GM18951 (cell line): ENCODE measurements around the gene ARL2BP.
"Not testable (repeated sequence)": the region's sequence is repeated elsewhere in the genome, so short reads cannot be mapped to it uniquely, and the experiment has no call there.

Experiments used
- POLR2A ChIP-seq: IDR thresholded peaks from 4 replicates; pipeline ENCODE4 v1.6.1; 2011; ENCODE audit warnings: mild to moderate bottlenecking; ENCODE audit not compliant: insufficient read length, insufficient read depth; ENCODE audit errors: extremely low read depth
- in situ Hi-C: fragments of 300-500 bp; cut with MboI; formaldehyde crosslinking; loops from one replicate; pipeline ENCODE4 v1.12.0; 2022; ENCODE audit warnings: low sequenced_read_pairs, mixed read lengths, inconsistent platforms; ENCODE audit not compliant: unreplicated experiment

Gene ARL2BP

DNA sequence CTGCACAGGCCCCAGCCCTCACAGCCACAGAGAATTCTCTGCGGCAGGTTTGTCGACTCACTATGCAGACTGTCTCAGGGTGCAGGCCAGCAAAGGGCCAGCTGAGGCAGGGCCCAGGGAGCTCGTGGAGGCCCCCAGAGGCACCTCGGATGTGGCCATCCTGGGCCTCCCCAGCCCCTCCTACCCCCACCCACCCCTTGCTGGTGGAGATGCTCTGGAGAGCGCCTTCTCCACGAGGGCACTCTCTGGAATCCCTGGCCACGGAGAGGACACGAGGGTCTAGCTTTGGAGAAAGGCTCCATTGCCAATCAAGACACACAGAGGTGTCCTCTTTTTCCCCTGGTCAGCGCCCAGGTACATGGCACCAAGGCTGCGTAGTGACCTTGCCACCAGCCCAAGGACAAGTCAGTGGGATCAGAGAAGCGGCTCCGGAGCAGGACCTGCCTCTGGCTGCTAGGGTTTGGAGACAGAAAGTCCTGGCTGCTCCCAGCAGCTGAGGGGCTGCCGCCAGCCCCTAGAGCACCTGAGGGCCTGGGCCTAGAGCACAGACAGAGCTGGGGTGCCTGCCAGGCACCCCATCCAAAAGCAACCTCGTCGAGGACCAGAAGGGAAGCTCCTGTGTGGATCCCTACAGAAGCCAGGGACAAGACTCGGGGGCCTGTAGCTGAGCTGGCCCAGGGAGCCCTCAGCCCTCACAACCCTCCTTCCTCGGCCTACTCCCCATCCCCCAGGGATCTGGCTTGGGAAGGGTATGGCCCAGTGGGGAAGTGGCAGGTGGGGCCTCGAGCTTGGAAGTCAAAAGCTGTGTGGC is 18.7 kb downstream of the ARL2BP start:
- in situ Hi-C loops: no loop called here
- TF ChIP-seq POLR2A: no peak

DNA sequence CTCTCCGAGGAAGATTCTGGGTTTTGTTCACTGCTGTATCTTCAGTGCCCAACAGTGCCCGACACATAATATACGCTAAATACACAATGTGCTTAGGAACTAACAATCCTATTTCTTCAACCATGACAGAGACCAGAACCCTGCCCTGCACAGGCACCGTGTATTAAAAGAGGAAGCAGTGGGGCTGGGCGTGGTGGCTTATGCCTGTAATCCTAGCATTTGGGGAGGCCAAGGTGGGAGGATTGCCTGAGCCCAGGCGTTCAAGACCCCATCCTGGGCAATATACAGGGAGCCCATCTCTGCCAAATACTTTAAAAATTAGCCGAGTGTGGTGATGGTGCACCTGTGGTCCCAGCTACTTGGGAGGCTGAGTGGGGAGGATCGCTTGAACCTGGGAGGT is 19.3 kb downstream of the ARL2BP start:
- in situ Hi-C loops: no loop called here

DNA sequence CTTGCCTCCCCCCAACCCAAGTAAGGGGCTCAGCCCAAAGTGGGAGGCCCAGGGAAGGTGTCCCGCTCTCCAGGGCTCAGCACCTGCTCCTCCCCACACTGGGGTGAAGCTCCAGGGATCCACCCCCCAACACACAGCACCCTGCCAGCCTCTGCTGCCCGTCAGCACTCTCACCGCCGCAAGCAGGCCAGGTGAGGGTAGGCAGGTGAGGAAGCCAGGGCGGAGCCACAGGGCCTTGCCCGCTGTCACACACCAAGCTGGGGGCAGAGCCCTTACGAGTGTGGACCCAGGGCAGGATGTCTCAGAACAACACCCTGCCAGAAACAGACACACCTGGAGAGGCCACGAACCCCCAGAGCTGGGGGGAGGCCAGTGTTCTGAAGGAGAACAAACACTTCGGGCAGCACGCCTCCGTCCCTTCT is 19.9 kb downstream of the ARL2BP start:
- in situ Hi-C loops: no loop called here
- TF ChIP-seq POLR2A: no peak

More for the DNA sequence above, 19.3 kb downstream of the ARL2BP start:
- TF ChIP-seq POLR2A: no peak

DNA sequence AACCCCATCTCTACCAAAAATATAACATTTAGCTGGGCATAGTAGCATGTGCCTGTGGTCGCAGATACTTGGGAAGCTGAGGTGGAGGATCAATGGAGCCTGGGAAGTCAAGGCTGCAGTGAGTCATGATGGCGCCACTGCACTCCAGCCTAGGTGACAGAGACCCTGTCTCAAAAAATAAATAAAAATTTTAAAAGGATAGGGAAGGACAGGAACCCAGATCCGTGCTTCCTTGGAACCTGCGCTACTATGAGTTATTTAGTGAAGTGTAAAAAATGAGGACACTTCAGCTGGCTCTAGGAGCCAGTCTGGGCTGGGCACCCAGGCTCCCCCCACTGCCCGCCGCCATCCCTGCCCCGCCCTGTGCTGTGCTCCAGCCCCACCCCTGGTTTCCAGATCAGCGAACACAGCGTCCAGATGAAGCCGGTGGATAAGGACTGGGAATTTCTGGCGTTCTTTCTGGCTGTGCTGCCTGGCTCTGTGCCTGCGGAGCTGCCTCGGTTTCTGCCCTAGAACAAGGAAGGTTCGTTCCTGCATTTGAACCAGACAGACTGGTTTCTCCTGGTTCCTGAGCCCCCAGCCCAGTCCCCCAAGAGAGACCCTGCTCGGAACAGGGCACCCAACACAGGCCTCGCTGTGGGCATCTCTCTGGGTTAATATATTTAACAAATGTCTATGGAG is 20.9 kb downstream of the ARL2BP start:
- in situ Hi-C loops: no loop called here

DNA sequence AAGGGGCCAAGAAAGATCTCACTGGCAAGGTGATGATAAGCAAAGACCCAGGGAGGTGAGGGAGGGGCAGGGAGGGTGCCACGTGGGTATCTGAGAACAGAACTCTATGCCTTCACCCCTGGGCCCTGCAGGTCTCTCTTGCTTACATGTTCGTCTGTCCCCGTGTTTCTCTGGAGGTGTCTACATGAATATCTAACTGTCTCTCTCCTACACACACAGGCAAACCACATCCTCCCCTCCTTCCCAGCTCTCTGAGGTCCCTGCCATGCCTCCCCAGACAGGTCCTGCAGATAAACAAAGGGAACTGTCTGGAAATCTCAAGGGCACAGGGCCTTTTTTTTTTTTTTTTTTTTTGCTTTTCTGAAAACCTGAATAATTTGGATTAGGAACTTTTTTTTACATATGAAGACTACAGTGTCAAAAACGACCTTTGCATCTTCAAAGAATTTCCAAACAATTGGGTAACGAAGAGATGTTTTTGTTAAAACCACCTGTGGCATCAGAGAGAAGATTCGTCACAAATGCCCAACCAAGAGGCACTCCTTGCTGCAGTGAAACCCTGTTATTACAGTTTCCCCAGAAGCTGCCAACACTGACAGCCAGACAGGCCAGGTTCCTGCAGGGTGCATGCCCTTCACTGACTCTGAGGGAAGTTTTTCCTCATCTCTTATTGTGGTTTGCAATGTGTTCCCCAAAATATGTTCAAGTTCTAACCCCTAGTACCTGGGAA is 21.6 kb downstream of the ARL2BP start:
- no peak for TF ChIP-seq POLR2A
- in situ Hi-C loops: no loop called here

More for the DNA sequence above, 20.9 kb downstream of the ARL2BP start:
- TF ChIP-seq POLR2A: no peak

DNA sequence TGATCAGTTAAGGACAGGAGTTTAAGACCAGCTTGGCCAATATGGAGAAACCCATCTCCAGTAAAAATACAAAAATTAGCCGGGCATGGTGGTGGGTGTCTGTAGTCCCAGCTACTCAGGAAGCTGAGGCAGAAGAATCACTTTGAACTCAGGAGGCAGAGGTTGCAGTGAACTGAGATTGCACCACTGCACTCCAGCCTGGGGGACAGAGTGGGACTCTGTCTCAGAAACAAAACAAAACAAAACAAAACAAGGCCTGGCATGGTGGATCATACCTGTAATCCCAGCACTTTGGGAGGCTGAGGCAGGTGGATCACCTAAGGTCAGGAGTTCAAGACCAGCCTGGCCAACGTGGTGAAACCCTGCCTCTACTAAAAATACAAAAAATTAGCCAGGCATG is 22.3 kb downstream of the ARL2BP start:
- in situ Hi-C loops: not testable (repeated sequence)

DNA sequence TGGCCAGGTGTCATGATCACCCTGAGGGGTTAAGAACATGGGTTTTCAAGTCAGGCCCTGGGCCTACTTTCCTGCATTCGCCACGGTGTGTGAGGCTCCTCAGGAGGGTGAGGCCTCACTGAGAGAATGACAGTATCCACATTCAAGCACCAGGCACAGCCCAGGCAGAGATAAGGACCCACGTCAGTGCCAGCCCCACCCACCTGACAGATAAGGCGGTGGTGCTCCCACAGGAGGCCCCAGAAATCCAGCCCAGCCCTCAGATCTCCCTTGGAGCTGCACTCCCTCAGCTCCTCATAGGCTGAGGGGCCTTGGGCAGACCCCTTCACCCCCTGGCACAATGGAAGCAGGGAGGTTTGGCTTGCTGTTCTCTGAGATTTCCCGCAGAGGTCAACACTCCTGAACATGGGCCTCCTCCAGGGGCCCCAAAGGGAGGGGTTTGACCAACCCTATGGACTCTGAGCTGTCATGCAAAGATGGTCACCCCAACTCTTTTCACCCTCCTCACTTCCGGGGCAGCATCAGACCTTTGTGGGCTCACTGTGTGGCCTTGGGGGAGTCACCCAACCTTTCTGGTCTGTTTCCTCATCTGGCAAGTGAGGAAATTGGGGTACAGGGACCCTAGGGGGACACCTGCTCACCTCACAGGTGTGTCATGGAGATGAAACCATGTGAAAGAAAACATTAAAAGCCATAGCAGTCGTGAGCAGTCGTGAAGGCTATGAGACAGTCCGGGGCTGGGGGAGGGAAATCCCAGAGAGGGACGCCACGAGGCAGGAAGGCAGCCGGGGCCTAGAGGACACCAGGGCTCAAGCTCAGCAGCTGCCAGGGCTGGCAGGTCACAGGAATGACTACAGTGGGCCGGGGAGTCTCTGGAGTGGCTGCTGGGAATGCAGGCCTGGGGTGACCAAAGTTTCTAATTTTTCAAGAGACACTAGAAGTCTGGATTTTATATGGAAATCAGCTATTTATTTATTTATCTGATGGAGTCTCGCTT is 24.0 kb downstream of the ARL2BP start:
- in situ Hi-C loops: no loop called here
- TF ChIP-seq POLR2A: no peak

DNA sequence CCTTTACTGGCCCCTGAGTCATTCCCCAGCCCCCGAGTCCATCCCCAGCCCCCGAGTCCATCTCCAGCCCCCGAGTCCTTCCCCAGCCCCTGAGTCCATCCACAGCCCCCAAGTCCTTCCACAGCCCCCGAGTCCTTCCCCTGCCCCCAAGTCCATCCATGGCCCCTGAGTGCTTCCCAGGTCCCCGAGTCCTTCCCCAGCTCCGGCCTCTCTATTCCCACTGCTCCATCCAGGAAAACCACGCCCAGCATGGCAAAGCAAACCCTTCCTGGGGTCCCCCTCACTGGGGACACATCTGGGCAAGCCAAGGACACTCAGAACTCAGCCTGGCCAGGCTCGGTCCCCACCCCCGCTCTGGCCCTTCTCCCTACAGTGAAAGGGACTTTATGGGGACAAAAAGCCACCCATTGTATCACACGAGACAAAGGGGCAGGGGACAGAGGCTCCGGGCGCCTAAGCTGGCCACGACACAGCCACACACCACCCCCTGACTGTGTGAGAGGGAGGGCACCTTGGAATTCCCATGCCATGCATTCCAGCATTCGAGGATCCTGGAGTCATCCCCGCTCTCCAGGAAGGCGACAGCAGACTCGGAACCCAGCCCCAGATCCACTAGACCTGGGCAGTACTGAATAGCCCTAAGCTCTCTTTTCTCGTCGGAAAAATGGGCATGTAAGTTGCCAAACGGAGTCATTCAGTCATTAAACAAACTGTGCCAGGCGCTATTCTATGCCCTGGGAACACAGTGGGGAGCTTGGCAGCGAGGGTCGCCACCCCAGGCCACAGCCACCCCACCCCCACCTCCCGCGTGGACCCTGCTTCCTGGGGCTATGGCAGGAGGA is 25.4 kb downstream of the ARL2BP start:
- TF ChIP-seq POLR2A: no peak
- in situ Hi-C loops: no loop called here

DNA sequence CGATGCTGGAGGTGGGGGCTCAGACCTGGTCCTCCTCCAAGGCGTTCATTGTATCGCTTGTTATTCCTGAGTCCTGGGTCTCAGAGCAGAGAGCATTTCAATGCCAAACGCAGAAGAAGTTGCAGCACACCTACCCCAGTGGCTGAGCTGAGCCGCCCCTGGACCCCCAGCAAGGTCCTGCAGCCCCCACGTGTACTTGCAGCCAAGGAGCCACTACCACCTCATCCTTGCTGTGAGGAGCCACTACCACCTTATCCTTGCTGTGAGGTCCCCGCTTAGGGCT is 25.9 kb downstream of the ARL2BP start:
- in situ Hi-C loops: no loop called here
- TF ChIP-seq POLR2A: no peak

DNA sequence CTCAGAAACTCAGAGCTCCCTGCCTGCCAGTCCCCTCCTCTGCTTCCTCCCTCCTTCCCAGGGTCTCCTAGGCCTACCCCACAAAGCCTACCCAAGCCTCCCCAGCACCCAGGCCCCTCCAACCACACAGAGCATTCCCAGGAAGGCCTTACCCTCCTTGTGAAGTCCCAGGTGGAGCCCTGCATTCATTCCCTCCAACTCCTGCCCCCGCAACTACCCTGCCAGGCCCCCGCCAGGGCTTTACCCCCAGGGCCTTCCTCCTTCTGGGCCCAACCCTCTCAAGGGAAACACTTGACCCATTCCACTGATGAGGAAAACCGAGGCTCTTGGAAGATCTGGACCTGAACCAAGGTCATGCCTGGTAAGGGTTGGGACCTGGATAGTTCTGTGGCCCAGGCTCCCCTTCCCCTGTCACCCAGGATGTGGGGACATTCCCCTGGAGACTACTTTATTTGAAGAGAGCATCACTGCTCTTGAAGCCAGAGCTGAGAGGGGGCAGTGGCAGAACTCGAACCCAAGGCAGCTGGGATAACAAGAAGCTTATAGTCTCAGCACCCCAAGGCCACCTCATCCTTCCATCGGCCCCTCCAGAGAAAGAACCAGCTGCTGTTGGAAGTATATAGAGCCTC is 26.9 kb downstream of the ARL2BP start:
- in situ Hi-C loops: no loop called here
- no peak for TF ChIP-seq POLR2A

DNA sequence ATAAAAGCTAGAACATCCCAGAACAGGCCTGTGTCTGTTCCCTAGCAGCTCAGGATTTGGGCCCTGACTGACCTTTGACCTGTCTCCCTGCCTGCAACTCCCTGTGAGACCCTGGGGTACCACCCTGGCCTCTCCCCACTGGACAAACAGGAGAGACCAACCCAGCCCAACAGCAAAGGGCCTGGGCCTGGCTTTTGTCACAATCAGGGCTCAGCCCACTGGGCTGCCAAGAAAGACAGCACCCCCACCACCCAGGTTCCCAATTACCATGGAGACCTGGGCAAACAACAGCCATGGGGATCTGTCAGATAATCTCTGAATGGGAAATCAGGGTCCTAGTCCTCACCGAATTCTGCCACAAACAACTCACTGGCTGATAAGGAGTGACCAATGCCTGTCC is 28.3 kb downstream of the ARL2BP start:
- no peak for TF ChIP-seq POLR2A
- in situ Hi-C loops: no loop called here

DNA sequence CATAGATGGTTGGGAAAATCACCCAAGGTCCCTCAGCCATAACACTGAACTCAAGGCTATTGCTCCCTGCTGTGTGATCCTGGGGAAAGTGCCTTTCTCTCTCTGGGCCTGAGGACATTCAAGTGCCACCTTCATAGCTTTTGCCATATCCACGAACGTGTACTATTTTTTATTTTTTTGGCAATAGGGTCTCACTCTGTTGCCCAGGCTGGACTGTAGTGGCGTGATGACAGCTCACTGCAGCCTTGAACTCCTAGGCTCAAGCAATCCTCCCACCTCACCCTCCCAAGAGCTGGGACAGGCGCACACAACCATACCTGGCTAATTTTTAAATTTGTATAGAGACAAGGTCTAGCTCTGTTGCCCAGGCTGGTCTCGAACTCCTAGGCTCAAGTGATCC is 28.8 kb downstream of the ARL2BP start:
- no peak for TF ChIP-seq POLR2A

DNA sequence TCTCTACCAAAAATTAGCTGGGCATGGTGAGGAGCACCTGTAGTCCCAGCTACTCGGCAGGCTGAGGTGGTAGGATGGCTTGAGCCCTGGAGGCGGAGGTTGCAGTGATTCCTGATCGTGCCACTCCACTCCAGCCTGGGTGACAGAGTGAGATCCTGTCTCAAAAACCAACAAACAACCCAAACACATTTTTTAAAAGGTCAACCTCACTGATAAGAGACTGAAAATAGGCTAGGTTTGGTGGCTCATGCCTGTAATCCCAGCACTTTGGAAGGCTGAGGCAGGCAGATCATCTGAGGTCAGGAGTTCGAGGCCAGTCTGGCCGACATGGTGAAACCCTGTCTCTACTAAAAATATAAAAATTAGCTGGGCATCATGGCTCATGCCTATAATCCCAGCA is 30.9 kb downstream of the ARL2BP start:
- in situ Hi-C loops: not testable (repeated sequence)

More for the DNA sequence above, 28.8 kb downstream of the ARL2BP start:
- in situ Hi-C loops: no loop called here
